A549 (cell line): ENCODE data around the gene PRSS27. TPM values are rescaled to one million over a fixed set of nuclear protein-coding genes. Genes with fewer than 3 reads are reported as not detected.
A peak's percentile ranks its signal among the peaks of the same experiment; 100 is the strongest.

Experiments used
- ATAC-seq, 2 experiments: fragments of 200-7000 bp in 1 of 2; fragments of >200 bp in 1 of 2; cut with Nextera tagmentation in 1 of 2; cut with Tn5 transposase in 1 of 2; 3 replicates each; pipeline versions ENCODE4 v1.8.0 to v1.9.1; 2018 to 2020; ENCODE audit warnings: mild to moderate bottlenecking in 1 of 2, moderate library complexity in 1 of 2
- CTCF ChIA-PET: fragments of 300-600 bp; sonication (Branson Sonifier 250); formaldehyde crosslinking; extraction: SDS; loops from one replicate; lab custom pipeline; 2021; ENCODE audit warnings: antibody characterized with exemption, inconsistent platforms; lab: Yijun Ruan, JAX
- POLR2A ChIA-PET: fragments of 350-600 bp; formaldehyde crosslinking; extraction: SDS; loops from one replicate; lab custom pipeline; 2021; ENCODE audit warnings: antibody characterized with exemption, inconsistent platforms; lab: Yijun Ruan, JAX
- DNase-seq, 2 experiments: peaks; one replicate each; pipeline versions ENCODE4 v3.0.0 to v3.0.0-alpha.2; 2011 to 2016; ENCODE audit warnings: low read depth in 1 of 2, low spot score in 1 of 2
- FAIRE-seq: peaks from 2 replicates; lab custom pipeline; 2011; peaks lifted over from hg19 to GRCh38; lab: Jason Lieb, UNC
- H3K27ac ChIP-seq, 2 experiments: fragments of >200 bp; sonication (Bioruptor Twin); formaldehyde crosslinking; 3 replicates each; pipeline ENCODE4 v1.5.1; 2016 to 2017
- H3K4me1 ChIP-seq: fragments of >200 bp; sonication (Bioruptor Twin); formaldehyde crosslinking; 3 replicates; pipeline ENCODE4 v1.6.1; 2016
- H3K4me2 ChIP-seq: fragments of >200 bp; sonication (Bioruptor Twin); formaldehyde crosslinking; 3 replicates; pipeline ENCODE4 v1.6.1; 2016
- H3K4me3 ChIP-seq: fragments of >200 bp; sonication (Bioruptor Twin); formaldehyde crosslinking; 3 replicates; pipeline ENCODE4 v1.5.1; 2016
- H3K9me3 ChIP-seq: fragments of >200 bp; sonication (Bioruptor Twin); formaldehyde crosslinking; 3 replicates; pipeline ENCODE4 v1.6.1; 2016
- CBX2 ChIP-seq: fragments of 200-600 bp; sonication (generic); IDR thresholded peaks from 2 replicates; pipeline ENCODE4 v1.6.1; 2016; ENCODE audit warnings: low read depth, mild to moderate bottlenecking, borderline replicate concordance
- CHD4 ChIP-seq: fragments of 200-600 bp; sonication (generic); IDR thresholded peaks from 2 replicates; pipeline ENCODE4 v1.6.1; 2016; ENCODE audit warnings: antibody characterized with exemption, mild to moderate bottlenecking, borderline replicate concordance
- HOXA7 ChIP-seq: fragments of 250-450 bp; sonication (Bioruptor Pico); IDR thresholded peaks from 2 replicates; pipeline ENCODE4 v1.5.0; 2020; ENCODE audit warnings: mild to moderate bottlenecking, moderate library complexity
- HOXB5 ChIP-seq: fragments of 250-450 bp; sonication (Bioruptor Pico); IDR thresholded peaks from 2 replicates; pipeline ENCODE4 v1.5.0; 2020; ENCODE audit warnings: mild to moderate bottlenecking, moderate library complexity
- JUNB ChIP-seq: fragments of >200 bp; sonication (Bioruptor Twin); formaldehyde crosslinking; IDR thresholded peaks from 2 replicates; pipeline ENCODE4 v1.6.1; 2016
- KDM1A ChIP-seq: fragments of 200-600 bp; sonication (generic); IDR thresholded peaks from 2 replicates; pipeline ENCODE4 v1.6.1; 2016; ENCODE audit warnings: low read depth, mild to moderate bottlenecking
- MAFK ChIP-seq: fragments of 450-650 bp; IDR thresholded peaks from 2 replicates; pipeline ENCODE4 v1.6.1; 2014; ENCODE audit not compliant: partially characterized antibody
- MAZ ChIP-seq: fragments of 150-350 bp; IDR thresholded peaks from 2 replicates; pipeline ENCODE4 v1.6.1; 2014; ENCODE audit warnings: antibody characterized with exemption, low read depth, low read length, borderline replicate concordance
- MYC ChIP-seq: IDR thresholded peaks from 2 replicates; pipeline ENCODE4 v1.6.1; 2012; ENCODE audit warnings: mild to moderate bottlenecking, inconsistent platforms, low read length, improper control_type of control experiment, borderline replicate concordance
- PHF8 ChIP-seq: fragments of 200-600 bp; sonication (generic); IDR thresholded peaks from 2 replicates; pipeline ENCODE4 v1.6.1; 2016; ENCODE audit warnings: low read depth, mild to moderate bottlenecking, antibody characterized with exemption, moderate library complexity, borderline replicate concordance
- POLR2AphosphoS2 ChIP-seq: conservative IDR thresholded peaks from 2 replicates; pipeline ENCODE4 v1.6.1; 2012; ENCODE audit warnings: low read length, improper control_type of control experiment, inconsistent platforms
- RAD21 ChIP-seq, 2 experiments: fragments of >200 bp in 1 of 2; sonication (Bioruptor Twin) in 1 of 2; formaldehyde crosslinking in 1 of 2; IDR thresholded peaks in 1 of 2; conservative IDR thresholded peaks in 1 of 2; 2 replicates in 1 of 2; 3 replicates in 1 of 2; pipeline ENCODE4 v1.6.1; 2012 to 2018; ENCODE audit warnings: inconsistent platforms in 1 of 2
- RARB ChIP-seq: fragments of 250-450 bp; sonication (Bioruptor Pico); IDR thresholded peaks from 2 replicates; pipeline ENCODE4 v1.8.0; 2021; ENCODE audit warnings: mild to moderate bottlenecking, moderate library complexity
- RNF2 ChIP-seq: fragments of 200-600 bp; sonication (generic); IDR thresholded peaks from 2 replicates; pipeline ENCODE4 v1.6.1; 2016; ENCODE audit warnings: low read depth, mild to moderate bottlenecking, antibody characterized with exemption, moderate library complexity, borderline replicate concordance
- TFCP2L1 ChIP-seq: fragments of 250-450 bp; sonication (Bioruptor Pico); IDR thresholded peaks from 2 replicates; pipeline ENCODE4 v1.5.0; 2021; ENCODE audit warnings: mild to moderate bottlenecking
- TP53 ChIP-seq: fragments of 250-450 bp; sonication (Bioruptor Pico); IDR thresholded peaks from 2 replicates; pipeline ENCODE4 v1.5.0; 2021; ENCODE audit warnings: mild to moderate bottlenecking, moderate library complexity
- ZFP36 ChIP-seq: fragments of 450-650 bp; IDR thresholded peaks from 2 replicates; pipeline ENCODE4 v1.6.1; 2014; ENCODE audit warnings: borderline replicate concordance; ENCODE audit not compliant: partially characterized antibody
- ZSCAN20 ChIP-seq: fragments of 250-450 bp; sonication (Bioruptor Pico); IDR thresholded peaks from 2 replicates; pipeline ENCODE4 v1.8.0; 2022; ENCODE audit warnings: mild to moderate bottlenecking, moderate library complexity
- WGBS: methylation state at CpG from one replicate; pipeline ENCODE4 v1.1.6; 2017; ENCODE audit errors: missing lambda C conversion rate; 5-methylcytosine and 5-hydroxymethylcytosine counted together
- polyA plus RNA-seq, 4 experiments: library from polyadenylated mRNA; depleted of rRNA in 3 of 4; stranded (reverse); fragments of >200 nt; fragmentation: RNase III in 1 of 4; extraction: RNeasy Plus Mini Kit Qiagen cat#74134 plus additional on column Dnase treatment in 1 of 4; gene quantifications; 2 replicates in 3 of 4; 3 replicates in 1 of 4; pipeline ENCODE4 v1.2.3, GENCODE V29; 2011 to 2017
- TF ChIP-seq, protein P1 (sequence below): IDR thresholded peaks from 2 replicates; pipeline ENCODE4 v1.6.1; 2012
- TF ChIP-seq, protein P2 (sequence below): IDR thresholded peaks from 2 replicates; pipeline ENCODE4 v1.6.1; 2012; ENCODE audit warnings: low read depth, borderline replicate concordance
- TF ChIP-seq, protein P3 (sequence below): fragments of 250-450 bp; sonication (Bioruptor Pico); IDR thresholded peaks from 2 replicates; pipeline ENCODE4 v1.5.0; 2020; ENCODE audit warnings: low read depth, mild to moderate bottlenecking, moderate library complexity
- TF ChIP-seq, protein P4 (sequence below): fragments of >200 bp; sonication (Bioruptor Twin); formaldehyde crosslinking; IDR thresholded peaks from 2 replicates; pipeline ENCODE4 v1.6.1; 2016

Gene PRSS27
- polyA plus RNA-seq, 2 of the 4 experiments (the other 2 are of a cell fraction) = 1.00 to 1.2 TPM

DNA sequence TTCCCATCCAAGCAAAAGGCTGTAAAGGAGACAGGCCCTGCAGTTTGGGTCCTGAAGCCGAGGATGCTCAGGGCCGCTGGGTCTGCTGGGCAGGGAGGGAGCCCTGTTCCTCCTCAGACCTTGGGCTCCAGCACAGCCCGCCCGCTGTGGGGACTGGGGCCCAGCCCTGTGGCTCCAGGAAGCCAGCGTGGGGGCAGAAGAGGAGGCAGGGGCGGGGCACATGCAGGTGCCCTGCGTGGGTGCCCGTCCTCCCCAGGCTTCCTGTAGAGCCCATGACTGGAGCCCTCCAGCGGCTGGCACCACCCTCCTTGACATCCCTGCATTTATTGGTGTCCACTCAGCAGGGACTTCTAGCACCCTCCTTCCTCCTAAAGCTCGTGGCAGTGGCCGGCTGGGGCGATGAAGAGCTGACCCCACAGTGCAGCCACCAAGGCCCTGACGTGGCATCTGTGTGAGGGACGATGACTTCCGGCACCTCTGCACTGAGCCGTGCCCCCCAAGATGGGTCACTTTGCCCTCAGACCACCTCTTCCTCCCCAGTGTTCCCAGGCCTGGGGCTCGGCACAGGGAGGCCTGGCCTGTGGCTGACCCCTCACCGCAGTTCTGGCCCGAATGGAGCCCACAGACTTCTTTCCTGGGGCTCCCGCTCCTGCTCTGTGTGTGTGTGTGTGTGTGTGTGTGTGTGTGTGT, 9.9 kb downstream of the PRSS27 start:
- DNase-seq (no peak), FAIRE-seq (no peak), ATAC-seq (peak in 1 of 2 experiments; percentile 3; a peak in 1 of 6 replicates)
- TF ChIP-seq RARB (CRISPR knock-in tag) = no peak
- no peak for TF ChIP-seq TFCP2L1 (CRISPR knock-in tag)
- no peak for TF ChIP-seq JUNB
- no peak for TF ChIP-seq MYC
- TF ChIP-seq RAD21 (conservative IDR thresholded peaks at IDR 0.05 in 1 of 2, IDR thresholded peaks at IDR 0.05 in 1 of 2) = no peak
- TF ChIP-seq, protein P1, sequence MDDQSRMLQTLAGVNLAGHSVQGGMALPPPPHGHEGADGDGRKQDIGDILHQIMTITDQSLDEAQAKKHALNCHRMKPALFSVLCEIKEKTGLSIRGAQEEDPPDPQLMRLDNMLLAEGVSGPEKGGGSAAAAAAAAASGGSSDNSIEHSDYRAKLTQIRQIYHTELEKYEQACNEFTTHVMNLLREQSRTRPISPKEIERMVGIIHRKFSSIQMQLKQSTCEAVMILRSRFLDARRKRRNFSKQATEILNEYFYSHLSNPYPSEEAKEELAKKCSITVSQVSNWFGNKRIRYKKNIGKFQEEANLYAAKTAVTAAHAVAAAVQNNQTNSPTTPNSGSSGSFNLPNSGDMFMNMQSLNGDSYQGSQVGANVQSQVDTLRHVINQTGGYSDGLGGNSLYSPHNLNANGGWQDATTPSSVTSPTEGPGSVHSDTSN = no peak
- TF ChIP-seq POLR2AphosphoS2 = no peak
- no peak for TF ChIP-seq PHF8
- TF ChIP-seq, protein P2, sequence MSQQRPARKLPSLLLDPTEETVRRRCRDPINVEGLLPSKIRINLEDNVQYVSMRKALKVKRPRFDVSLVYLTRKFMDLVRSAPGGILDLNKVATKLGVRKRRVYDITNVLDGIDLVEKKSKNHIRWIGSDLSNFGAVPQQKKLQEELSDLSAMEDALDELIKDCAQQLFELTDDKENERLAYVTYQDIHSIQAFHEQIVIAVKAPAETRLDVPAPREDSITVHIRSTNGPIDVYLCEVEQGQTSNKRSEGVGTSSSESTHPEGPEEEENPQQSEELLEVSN = no peak
- no peak for TF ChIP-seq CHD4
- TF ChIP-seq, protein P3, sequence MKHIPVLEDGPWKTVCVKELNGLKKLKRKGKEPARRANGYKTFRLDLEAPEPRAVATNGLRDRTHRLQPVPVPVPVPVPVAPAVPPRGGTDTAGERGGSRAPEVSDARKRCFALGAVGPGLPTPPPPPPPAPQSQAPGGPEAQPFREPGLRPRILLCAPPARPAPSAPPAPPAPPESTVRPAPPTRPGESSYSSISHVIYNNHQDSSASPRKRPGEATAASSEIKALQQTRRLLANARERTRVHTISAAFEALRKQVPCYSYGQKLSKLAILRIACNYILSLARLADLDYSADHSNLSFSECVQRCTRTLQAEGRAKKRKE (CRISPR knock-in tag) = no peak
- no peak for TF ChIP-seq ZFP36
- TF ChIP-seq, protein P4, sequence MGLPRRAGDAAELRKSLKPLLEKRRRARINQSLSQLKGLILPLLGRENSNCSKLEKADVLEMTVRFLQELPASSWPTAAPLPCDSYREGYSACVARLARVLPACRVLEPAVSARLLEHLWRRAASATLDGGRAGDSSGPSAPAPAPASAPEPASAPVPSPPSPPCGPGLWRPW = no peak
- TF ChIP-seq TP53 (CRISPR knock-in tag) = no peak
- TF ChIP-seq RNF2 = no peak
- no peak for TF ChIP-seq MAZ
- TF ChIP-seq CBX2 = no peak
- no peak for TF ChIP-seq ZSCAN20
- TF ChIP-seq KDM1A = no peak
- TF ChIP-seq HOXB5 (CRISPR knock-in tag) = no peak
- Histone ChIP-seq H3K9me3 (no peaks in the 10 kb centered on the region), H3K4me2 (no peak overlapping the region), H3K27ac (no peak overlapping the region), H3K4me1 (no peaks in the 10 kb centered on the region), H3K4me3 (no peak overlapping the region)
- ChIA-PET CTCF (no interaction called here), POLR2A (no interaction called here)
- 90% methylated on average over 20 of the region's 20 CpGs for WGBS

DNA sequence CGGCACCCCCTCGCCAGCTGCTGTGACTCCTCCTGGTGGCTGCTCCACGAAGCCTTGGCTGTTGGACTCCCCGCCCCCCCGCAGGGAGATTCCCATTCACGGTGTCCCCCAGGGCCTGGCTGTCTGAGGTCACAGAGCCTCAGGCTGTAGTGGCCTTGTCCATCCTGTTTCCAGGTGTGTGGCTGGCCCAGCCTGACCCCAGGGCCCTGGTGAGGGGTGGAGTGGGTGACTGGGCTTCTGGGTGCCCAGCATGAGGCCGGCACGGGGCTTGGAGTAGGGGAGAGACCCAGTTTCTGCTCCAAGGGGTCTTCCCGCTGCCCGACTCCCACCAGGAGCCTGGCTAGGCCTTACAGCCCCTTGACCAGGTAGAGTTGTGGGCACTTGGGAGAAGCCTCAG, 10.4 kb downstream of the PRSS27 start:
- no peaks in the 10 kb centered on the region for H3K4me1 ChIP-seq
- POLR2A ChIA-PET = no interaction called here
- H3K4me3 ChIP-seq = no peak overlapping the region
- no peak overlapping the region for H3K4me2 ChIP-seq
- no peak for FAIRE-seq
- no peak overlapping the region for H3K27ac ChIP-seq
- TF ChIP-seq, protein P3 (CRISPR knock-in tag) = no peak
- TF ChIP-seq MAFK (no peak), HOXA7 (CRISPR knock-in tag) (no peak)
- TF ChIP-seq, all 56 proteins: peak for 0
- no peak for DNase-seq
- H3K9me3 ChIP-seq = no peaks in the 10 kb centered on the region
- CTCF ChIA-PET = no interaction called here
- 79% methylated on average over 4 of the region's 10 CpGs for WGBS
- no peak for ATAC-seq
